SKM-1 treated with dmso at 0.1 percent for 144 hours (cell line): ENCODE data around the gene TBX19.
A peak's percentile ranks its signal among the peaks of the same experiment; 100 is the strongest.

Experiments
- DNase-seq: peaks from one replicate; lab custom pipeline; 2025; ENCODE audit not compliant: unreplicated experiment; lab: John Stamatoyannopoulos, UW

TBX19 gene

GRCh38 chr1:168319691-168320090, 39.0 kb downstream of the TBX19 start:
- DNase-seq = no peak

GRCh38 chr1:168320149-168320548, 39.5 kb downstream of the TBX19 start:
- DNase-seq = no peak

GRCh38 chr1:168320800-168321450, 40.2 kb downstream of the TBX19 start:
- DNase-seq = no peak

- no peak for DNase-seq
Observed at GRCh38 chr1:168321945-168322344, 41.3 kb downstream of the TBX19 start.

GRCh38 chr1:168324745-168325425, 44.2 kb downstream of the TBX19 start:
- DNase-seq = no peak

GRCh38 chr1:168328731-168329364, 48.2 kb downstream of the TBX19 start:
- DNase-seq = no peak

- no peak for DNase-seq
Observed at GRCh38 chr1:168330285-168330684, 49.6 kb downstream of the TBX19 start.

GRCh38 chr1:168331569-168331968, 50.9 kb downstream of the TBX19 start:
- no peak for DNase-seq

- DNase-seq = no peak
Observed at GRCh38 chr1:168333562-168334276, 53.0 kb downstream of the TBX19 start.

GRCh38 chr1:168335500-168335899, 54.8 kb downstream of the TBX19 start:
- DNase-seq = no peak

GRCh38 chr1:168338589-168339503, 58.2 kb downstream of the TBX19 start:
- no peak for DNase-seq

- DNase-seq = no peak
Observed at GRCh38 chr1:168340781-168341482, 60.3 kb downstream of the TBX19 start.

GRCh38 chr1:168341483-168341975, 60.9 kb downstream of the TBX19 start:
- no peak for DNase-seq

GRCh38 chr1:168342572-168343280, 62.0 kb downstream of the TBX19 start:
- DNase-seq = peak; percentile 94

GRCh38 chr1:168343566-168343965, 62.9 kb downstream of the TBX19 start:
- DNase-seq = no peak

GRCh38 chr1:168344517-168344916, 63.8 kb downstream of the TBX19 start:
- no peak for DNase-seq

GRCh38 chr1:168345939-168346338, 65.3 kb downstream of the TBX19 start:
- DNase-seq = no peak

- no peak for DNase-seq
Observed at GRCh38 chr1:168347630-168348029, 67.0 kb downstream of the TBX19 start.

GRCh38 chr1:168348146-168348709, 67.6 kb downstream of the TBX19 start:
- DNase-seq = no peak
